HG03439 (cell line): ENCODE results near the gene HSPA12A.
"Not testable (repeated sequence)": the region's sequence is repeated elsewhere in the genome, so short reads cannot be mapped to it uniquely, and the experiment has no call there.

Experiments
- ATAC-seq: cut with Tn5 transposase; IDR thresholded peaks from one replicate; pipeline ENCODE4 v1.9.1; 2021; ENCODE audit warnings: mild to moderate bottlenecking, moderate library complexity; ENCODE audit not compliant: unreplicated experiment

Gene HSPA12A

DNA sequence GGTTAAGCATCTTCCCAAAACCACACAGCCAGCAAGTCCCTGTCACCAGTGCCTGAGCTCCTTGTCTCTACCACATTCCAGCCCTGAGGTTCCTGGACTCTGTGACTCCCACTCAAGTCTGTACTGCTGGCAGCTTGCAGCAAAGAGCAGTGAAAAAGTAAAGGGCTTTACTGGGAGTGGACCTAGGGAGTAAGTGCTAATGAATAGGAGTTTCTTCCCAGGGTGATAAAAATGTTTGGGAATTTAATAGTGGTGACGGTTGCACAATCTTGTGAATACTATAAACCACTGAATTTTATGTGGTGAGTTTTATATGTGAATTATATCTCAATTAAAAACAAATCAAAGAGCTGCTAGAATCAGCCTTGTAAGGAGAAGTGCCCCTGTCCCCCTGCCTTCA lies 22.6 kb downstream of the HSPA12A start:
- ATAC-seq: no peak

- no peak for ATAC-seq
These were observed 24.3 kb downstream of the HSPA12A start for GRCh38 chr10:116718058-116718457.

DNA sequence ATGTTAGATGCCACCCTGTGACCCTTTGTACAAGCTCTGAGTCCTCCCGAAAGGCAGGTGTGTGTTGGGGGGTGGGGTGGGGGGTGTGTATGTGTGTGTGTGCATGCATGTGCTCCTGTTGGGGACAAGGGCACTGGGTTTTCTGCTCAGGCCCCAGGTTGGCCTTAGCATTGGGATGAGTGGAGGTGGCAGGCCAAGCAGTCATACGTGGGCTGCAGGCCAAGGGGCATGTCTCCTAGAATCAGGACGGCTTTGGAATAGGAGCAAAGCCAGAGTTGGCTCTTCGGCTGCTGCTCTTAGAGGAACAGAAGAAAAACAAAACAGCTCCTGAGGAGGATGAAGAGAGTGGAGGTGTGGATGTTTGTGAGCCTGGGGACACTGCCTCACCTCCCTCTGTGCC lies 26.0 kb downstream of the HSPA12A start:
- ATAC-seq: no peak

DNA sequence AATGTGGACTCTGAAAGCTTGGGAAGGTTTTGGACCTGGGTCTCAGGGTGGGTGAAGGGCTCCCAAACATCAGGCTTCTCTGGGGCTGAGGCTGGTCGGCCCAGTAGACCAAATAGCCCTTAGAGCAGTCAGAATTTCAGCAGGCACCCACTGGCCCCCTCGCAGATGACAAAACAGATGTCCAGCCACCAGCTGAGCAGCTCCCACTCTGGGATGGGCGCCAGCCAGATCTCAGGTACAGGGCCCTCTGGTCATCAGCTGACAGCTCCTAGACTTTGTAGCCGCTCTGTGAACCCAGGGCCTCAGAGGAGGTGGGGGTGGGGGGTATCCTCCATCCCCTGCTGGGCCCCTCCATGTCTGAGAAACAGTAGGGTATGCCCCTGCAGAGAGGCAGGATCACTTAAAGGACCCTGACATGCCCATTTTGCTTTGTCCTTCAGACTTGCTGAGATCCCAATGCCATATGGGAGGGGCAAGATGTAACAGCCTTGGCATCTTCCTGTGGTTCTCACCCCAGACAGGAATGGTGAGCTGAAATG lies 26.5 kb downstream of the HSPA12A start:
- no peak for ATAC-seq

DNA sequence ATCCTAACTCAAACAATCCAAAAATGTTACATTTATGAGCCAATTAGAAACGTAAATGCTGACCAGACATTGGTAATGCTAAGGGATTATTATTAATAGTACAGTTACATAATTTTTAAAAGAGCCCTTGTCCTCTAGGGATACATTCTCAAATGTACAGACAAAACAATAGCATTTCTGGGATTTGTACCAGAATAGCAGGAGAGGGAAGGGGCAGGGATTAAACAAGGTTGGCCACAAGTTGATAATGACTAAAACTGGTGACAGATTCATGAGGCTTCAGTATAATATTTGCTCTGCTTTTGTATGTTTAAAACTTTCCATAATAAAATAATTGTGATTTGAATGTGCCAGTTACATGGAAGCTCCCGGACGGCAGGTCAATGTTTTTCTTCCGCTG lies 27.0 kb downstream of the HSPA12A start:
- no peak for ATAC-seq

- no peak for ATAC-seq
These were observed 28.5 kb downstream of the HSPA12A start for GRCh38 chr10:116713846-116714245.

DNA sequence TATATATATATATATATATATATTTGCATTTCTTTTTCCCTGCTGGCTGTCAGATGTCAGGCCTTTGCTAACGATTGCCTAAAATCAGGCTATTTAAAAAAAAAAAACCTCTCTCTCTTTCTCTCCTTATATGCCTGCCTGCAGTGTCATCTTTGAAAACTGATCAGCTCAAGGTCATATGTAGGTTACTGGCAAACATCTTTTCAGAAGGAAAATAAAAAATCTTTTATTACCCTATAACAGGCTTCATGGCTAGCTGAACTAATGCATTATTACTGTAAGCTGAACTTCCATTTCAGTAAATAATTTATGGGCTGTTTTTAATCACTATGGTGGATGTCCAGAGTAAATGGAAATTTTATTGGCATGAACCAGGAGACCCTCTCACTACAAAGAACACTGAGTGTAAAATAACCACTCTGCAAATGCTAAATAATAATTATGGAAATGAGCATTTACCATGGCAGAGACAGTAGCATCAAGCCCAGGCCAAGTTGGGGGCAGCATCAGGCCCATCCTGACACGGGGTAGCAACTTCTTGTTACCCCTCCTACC lies 29.3 kb downstream of the HSPA12A start:
- ATAC-seq: no peak

DNA sequence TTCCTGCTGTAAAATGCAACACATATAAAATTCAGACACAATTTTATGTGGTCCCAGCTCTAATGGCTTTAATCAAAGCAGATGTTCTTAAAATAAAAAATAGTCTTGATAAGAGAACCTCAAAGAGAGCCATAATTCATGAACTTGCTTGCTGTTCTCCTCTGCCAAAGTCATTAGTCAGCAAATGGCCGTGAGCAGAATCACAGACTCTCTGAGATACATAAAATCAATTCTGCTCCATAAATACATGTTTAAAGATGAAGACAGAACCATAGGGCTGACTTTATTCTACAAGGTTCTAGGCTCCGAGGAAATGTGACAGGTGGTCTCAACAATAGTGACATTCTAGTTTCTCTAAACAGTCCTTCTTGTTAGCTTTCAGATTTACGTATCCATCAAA lies 29.8 kb downstream of the HSPA12A start:
- no peak for ATAC-seq

DNA sequence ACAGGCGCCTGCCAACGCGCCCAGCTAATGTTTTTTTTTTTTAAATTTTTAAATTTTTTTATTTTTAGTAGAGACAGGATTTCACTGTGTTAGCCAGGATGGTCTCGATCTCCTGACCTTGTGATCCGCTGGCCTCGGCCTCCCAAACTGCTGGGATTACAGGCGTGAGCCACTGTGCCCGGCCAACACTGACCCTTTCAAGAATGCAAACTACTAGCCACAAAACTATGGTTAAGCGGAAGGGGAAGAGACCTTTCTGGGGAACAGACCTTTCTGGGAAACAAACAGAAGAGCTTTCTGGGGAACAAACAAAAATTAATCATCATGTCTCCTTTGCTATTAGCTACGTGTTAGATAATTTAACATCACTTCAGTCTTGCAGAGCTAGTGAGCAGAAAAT lies 30.6 kb downstream of the HSPA12A start:
- ATAC-seq: not testable (repeated sequence)

DNA sequence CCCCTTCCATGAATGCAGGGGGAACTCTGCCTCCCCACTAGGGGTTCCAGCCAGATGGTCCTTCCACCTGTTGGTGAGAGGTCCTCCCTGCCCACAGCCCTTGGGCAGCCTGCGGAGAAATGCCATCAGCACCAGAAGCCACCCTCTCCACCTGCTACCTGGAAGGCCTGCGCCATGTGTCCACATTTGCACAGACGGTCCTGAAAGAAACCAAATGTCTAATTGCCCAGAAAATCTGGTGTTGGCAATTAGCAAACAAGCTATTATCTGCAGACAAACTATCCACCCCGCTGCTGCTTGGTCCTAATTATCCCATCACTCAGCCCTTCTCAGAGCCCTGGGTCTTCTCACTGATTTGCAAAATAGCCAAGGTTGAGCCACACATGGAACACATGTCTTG lies 32.3 kb downstream of the HSPA12A start:
- ATAC-seq: no peak

- no peak for ATAC-seq
These were observed 33.5 kb downstream of the HSPA12A start for GRCh38 chr10:116708877-116709276.

DNA sequence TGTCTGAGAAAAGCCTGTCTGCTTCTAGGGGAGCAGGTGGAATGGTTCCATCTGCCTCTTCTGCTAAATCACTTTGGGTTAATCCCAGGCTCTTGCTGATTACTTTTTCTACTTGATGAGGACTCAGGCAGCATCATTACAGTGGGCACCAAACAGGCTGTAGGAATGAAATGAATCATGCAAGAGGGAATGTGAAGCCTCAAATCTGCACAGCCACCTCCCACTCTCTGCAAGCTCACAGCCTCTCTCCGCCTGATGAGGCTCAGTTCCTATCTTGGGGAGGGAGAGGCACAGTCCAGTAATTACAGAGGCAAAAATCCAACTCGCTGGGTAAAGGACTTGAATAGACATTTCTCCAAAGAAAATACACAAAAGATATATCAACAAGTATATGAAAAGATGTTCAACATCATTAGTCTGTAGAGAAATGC lies 34.0 kb downstream of the HSPA12A start:
- no peak for ATAC-seq

DNA sequence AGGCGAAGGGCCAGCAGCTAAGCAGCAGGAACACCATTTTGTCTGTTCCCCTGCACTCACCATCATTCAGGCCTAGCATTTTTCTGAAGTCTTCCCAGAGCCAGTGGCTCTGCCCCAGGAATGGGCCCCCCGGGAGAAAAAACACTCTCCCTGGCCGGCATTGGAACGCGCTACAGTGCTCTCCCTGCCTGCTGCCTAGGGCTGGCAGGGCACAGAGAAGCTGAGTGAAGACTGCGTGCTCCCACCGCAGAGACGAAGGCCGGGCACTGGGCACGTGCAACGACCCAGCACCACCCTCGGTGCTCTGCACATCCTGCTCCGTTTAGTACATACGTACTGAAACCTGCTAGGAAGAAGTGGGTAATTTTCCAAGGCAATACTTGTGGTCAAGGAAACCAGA lies 34.4 kb downstream of the HSPA12A start:
- no peak for ATAC-seq

DNA sequence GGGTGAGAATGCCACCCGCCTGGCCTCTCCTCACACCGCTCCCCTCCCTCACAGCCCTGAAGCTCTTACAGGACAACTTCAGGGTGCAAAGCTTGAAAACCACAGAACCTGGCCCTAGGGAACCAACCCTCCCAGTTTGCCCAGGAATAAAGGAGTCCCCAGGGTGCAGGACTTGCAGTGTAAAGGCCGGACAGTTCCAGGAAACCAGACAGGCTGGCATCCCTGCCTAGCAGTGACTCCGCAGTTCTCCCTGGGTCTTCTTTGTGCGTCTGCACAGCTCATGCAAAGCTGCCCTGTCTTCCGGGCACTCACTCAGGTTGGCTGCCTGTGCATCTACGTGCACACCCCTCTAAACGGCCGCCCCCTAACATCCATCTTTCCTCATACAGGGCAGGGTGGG lies 36.1 kb downstream of the HSPA12A start:
- ATAC-seq: no peak

DNA sequence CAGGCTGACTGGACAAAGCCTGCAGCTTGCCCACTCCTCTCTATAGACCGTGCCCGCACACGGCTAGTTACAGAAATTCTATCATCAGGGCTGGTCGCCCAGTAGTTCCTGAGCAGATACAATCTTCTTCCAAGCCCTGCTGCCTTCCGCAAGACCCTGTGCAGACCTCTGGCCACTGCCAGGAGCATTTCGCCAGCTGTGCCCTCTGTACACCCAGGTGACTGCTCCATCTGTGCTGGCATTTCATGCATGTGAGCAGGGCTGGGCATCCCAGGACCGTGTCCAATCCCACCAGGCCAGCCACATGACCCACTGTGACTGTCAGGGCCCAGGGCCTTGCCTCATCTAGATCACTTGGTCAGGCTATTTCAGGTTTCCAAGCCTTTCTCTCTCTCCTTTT lies 36.9 kb downstream of the HSPA12A start:
- no peak for ATAC-seq

DNA sequence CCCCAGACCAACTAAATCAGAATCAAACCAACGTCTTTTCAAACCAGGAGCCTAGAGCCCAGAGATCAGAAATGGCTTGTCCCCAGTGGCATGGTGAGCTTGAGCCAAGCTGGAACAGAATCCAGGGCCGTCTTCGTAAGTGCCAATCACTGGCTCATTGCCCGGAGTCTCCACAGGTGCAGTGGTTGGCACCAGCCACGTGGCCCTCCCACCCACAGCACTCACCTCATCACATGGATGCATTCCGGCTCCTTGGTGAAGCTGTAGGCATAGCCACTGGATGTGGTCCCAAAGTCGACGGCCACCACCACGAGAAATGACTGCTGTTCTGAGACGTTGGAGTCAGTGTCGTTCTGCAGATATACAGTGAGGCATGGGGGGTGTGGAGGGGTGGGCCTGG lies 37.4 kb downstream of the HSPA12A start:
- ATAC-seq: no peak

DNA sequence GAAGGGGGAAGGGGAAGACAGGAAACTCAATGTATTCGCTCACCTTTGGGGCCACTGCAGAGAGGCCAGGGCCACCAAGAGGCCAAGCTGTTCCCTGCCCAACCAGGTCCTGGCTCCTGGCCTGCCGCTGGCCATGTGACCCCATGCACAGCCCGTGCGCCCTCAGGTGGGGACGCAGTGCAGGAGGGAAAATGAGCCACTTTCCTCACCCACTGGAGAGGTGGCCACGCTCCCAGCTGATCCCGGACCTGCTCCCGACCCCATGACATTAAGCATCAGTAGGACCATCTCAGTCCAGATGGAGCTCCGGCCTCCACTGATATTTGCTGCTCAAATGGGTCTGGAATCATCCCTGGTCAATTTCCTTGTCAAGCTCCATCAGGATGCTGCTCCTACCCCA lies 40.2 kb downstream of the HSPA12A start:
- no peak for ATAC-seq

GRCh38 chr10:116699471-116700150 lies 42.8 kb downstream of the HSPA12A start:
- ATAC-seq: no peak

DNA sequence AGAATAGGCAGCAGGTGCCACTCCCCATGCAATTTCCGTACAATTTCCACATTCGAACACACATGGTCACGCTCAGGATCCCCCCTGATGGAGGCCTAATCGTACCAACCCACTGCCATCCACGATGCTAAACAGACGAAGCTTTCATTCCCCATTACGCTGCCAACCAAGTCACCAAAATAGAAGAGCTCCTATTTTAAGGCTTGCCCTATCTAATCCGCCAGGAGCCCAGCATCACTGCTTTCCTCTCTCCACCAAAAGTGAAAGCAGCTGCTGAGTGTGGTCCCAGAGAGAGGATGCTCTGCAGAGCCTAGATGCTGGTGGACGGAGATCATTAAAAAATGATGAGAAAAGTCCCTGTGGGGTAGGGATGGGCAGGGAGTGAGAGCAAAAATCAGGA lies 43.3 kb downstream of the HSPA12A start:
- no peak for ATAC-seq

GRCh38 chr10:116698364-116698763 lies 44.0 kb downstream of the HSPA12A start:
- no peak for ATAC-seq

DNA sequence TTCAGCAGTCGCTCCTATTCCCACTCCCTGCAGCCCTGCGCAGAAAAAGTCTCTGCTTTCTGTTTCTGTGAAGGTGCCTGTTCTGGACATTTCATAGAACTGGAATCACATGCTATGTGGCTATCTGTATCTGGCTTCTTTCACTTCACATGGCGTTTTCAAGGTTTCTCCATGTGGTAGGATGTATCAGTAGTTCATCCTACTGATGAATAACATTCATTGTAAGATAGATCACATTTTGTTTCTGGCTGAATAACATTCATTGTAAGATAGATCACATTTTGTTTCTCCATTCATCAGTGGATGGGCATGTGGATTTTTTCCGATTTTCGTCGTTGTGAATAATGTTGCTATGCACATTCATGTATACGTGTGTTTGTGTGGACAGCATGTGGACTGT lies 44.5 kb downstream of the HSPA12A start:
- no peak for ATAC-seq

GRCh38 chr10:116696919-116697318 lies 45.4 kb downstream of the HSPA12A start:
- no peak for ATAC-seq

GRCh38 chr10:116694927-116695268 lies 47.5 kb downstream of the HSPA12A start:
- no peak for ATAC-seq
